ENCODE results near the gene EHMT1. TPM values are rescaled to one million over a fixed set of nuclear protein-coding genes. Genes with fewer than 3 reads are reported as not detected.

Gene EHMT1
- total RNA-seq, 4 donors from 2014 or later, result 77.1 to 149 (median 86.6) TPM

DNA sequence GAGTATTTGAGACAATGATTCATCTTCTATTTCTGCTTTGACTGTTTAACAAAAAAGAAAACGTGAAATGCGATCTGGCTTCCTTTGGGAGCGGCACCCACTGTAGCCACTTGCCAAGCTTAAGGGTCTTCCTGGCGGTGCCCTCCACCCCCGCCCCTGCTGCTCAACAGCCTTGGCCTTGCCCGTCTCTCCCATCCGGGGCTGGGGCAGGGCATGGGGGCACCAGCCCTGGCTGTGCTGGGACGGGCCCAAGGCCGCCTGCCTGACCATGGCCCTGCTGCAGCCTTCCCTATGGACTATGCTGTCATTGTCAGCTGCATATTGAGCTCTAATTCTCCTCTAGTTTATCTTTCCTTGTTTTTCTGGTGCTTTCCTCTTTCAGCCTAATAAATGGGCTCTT lies 143.0 kb downstream of the EHMT1 start:
- Histone ChIP-seq H3K4me3 (no peak overlapping the region), H3K36me3 (peaks cover 64% of the 10 kb centered on the region), H3K27ac (no peak overlapping the region), H3K4me1 (peaks cover 13% of the 10 kb centered on the region), H3K27me3 (no peaks in the 10 kb centered on the region), H3K9me3 (no peaks in the 10 kb centered on the region)
- no peak for TF ChIP-seq EP300 (IDR thresholded peaks at IDR 0.05)
- TF ChIP-seq POLR2A (IDR thresholded peaks at IDR 0.05), result no peak
- TF ChIP-seq POLR2AphosphoS5 (IDR thresholded peaks at IDR 0.05), result no peak
- TF ChIP-seq, protein P1, sequence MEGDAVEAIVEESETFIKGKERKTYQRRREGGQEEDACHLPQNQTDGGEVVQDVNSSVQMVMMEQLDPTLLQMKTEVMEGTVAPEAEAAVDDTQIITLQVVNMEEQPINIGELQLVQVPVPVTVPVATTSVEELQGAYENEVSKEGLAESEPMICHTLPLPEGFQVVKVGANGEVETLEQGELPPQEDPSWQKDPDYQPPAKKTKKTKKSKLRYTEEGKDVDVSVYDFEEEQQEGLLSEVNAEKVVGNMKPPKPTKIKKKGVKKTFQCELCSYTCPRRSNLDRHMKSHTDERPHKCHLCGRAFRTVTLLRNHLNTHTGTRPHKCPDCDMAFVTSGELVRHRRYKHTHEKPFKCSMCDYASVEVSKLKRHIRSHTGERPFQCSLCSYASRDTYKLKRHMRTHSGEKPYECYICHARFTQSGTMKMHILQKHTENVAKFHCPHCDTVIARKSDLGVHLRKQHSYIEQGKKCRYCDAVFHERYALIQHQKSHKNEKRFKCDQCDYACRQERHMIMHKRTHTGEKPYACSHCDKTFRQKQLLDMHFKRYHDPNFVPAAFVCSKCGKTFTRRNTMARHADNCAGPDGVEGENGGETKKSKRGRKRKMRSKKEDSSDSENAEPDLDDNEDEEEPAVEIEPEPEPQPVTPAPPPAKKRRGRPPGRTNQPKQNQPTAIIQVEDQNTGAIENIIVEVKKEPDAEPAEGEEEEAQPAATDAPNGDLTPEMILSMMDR (IDR thresholded peaks at IDR 0.05), result no peak
- 93% methylated on average over 9 of the region's 9 CpGs for WGBS
- DNase-seq (ENCODE audit: low spot score in 2 of 2), result no peak

DNA sequence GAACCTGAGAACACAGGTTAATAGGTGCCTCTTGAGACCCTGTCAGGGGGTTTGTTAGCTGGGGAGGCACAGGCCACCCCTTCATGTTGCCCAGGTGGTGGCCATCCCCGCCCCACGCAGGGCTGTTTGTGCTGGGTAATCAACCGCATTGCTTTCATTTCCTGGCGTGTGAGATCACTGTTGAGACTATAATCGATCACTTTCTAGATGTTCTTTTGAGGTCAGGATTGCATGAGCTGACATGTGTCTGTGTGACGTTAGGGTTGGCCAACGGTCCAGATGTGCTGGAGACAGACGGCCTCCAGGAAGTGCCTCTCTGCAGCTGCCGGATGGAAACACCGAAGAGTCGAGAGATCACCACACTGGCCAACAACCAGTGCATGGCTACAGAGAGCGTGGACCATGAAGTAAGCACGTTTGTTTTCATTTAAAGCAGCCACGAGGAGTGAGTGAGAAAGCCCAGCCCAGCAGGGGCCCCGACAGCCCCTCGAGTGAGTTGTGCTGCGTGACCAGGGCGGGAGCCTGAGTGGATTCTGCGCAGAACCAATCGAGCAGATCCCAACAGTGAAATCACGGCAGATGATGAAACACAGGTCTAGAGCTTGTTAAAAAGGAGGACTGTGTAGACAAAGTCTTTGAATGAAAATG lies 143.7 kb downstream of the EHMT1 start:
- no peak overlapping the region for H3K27ac ChIP-seq
- no peaks in the 10 kb centered on the region for H3K9me3 ChIP-seq
- 78% methylated on average over 20 of the region's 21 CpGs for WGBS
- H3K27me3 ChIP-seq, result no peaks in the 10 kb centered on the region
- peaks cover 8% of the 10 kb centered on the region for H3K4me1 ChIP-seq
- TF ChIP-seq POLR2A (IDR thresholded peaks at IDR 0.05), result no peak
- no peak for TF ChIP-seq EP300 (IDR thresholded peaks at IDR 0.05)
- no peak for TF ChIP-seq POLR2AphosphoS5 (IDR thresholded peaks at IDR 0.05)
- TF ChIP-seq, protein P1 (IDR thresholded peaks at IDR 0.05), result no peak
- H3K4me3 ChIP-seq, result no peak overlapping the region
- peaks cover 66% of the 10 kb centered on the region for H3K36me3 ChIP-seq
- DNase-seq (ENCODE audit: low spot score in 2 of 2), result no peak

DNA sequence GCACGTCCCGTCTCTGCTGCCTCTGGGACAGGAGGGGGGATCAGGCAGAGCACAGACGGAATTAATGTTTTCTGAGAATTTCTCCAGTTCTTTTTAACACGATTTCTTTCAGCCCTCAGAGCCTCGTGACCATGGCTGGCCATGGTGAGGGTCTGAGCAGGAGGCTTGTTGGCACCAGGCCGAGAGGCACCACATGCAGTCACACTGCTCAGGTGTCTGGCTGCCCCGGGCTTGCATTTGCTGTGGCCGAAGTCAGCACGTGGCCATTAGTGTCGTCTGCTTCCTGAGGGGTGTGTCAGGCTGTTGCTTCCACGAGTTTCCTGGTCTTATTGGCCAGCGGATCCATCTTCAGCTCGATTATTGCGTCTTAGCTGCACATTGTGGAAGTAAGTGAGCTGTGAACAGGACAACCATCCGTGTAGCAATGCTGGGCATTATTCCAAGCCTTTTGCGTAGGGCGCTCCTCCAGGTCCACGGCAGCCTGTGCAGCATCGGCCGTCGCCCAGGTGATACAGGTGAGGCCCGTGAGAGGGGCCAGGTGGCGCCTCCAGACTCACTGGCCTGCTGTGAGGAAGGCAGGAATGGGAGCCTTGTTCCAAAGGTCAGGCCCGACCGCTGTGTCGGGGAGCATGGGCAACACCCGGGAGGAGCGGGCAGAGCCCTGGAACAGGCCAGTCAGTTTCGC lies 144.6 kb downstream of the EHMT1 start:
- H3K9me3 ChIP-seq, result no peaks in the 10 kb centered on the region
- no peak for DNase-seq (ENCODE audit: low spot score in 2 of 2)
- H3K27ac ChIP-seq, result no peak overlapping the region
- peaks cover 8% of the 10 kb centered on the region for H3K4me1 ChIP-seq
- TF ChIP-seq EP300 (IDR thresholded peaks at IDR 0.05) (no peak), POLR2AphosphoS5 (IDR thresholded peaks at IDR 0.05) (no peak), POLR2A (IDR thresholded peaks at IDR 0.05) (no peak)
- TF ChIP-seq, protein P1 (IDR thresholded peaks at IDR 0.05), result no peak
- WGBS, result 86% methylated on average over 14 of the region's 29 CpGs
- H3K36me3 ChIP-seq, result peaks cover 57% of the 10 kb centered on the region
- no peaks in the 10 kb centered on the region for H3K27me3 ChIP-seq
- no peak overlapping the region for H3K4me3 ChIP-seq

DNA sequence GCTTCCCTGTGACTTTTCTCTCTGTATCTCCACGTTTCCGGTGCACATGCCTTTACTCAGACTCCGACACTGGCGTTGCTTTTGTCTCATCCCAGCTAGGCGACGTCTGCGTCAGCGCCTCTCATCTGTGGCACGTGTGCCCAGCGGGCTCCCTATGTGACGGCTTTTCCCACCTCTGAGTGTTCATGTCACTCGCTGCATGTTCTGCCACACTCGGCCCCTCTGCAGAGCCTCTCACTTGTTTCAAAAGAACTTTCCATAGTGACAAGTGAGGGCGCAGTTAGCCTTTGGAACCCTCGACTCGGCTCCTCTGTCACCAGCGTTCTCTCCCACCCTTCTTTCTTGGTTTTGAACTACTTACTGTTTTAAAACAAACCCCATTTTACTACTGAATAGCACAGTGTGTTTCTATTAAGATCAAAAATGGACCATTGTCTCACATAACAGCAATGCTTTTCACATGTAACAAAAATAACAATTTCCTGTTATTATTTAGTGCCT lies 145.4 kb downstream of the EHMT1 start:
- Histone ChIP-seq H3K27me3 (no peaks in the 10 kb centered on the region), H3K36me3 (peaks cover 51% of the 10 kb centered on the region), H3K4me1 (peaks cover 8% of the 10 kb centered on the region), H3K4me3 (no peak overlapping the region), H3K9me3 (no peaks in the 10 kb centered on the region), H3K27ac (no peak overlapping the region)
- WGBS, result 88% methylated on average over 17 of the region's 17 CpGs
- DNase-seq (ENCODE audit: low spot score in 2 of 2), result peak in 1 of 2 donors; percentile 10
- TF ChIP-seq, protein P1 (IDR thresholded peaks at IDR 0.05), result no peak
- no peak for TF ChIP-seq POLR2A (IDR thresholded peaks at IDR 0.05)
- no peak for TF ChIP-seq POLR2AphosphoS5 (IDR thresholded peaks at IDR 0.05)
- TF ChIP-seq EP300 (IDR thresholded peaks at IDR 0.05), result no peak

DNA sequence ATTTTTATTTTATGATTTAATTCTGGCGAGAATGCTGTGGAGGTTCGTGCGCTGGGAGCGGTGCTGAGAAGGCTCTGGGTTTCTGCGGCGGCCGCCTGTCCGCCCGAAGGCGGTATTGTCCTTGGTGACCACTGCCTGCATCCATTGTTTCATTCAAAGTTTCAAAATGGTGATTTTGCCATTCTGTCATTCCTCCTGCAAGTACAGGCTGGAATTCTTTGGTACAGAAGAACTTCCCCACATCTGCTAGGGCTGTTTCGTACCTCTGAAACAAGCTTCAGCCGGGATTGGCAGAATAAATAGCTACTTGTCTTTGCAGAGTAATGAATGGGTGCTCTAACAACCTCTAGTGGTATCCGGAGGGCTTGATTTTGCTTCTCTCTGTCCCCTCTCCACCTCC lies 146.2 kb downstream of the EHMT1 start:
- Histone ChIP-seq H3K27ac (no peak overlapping the region), H3K36me3 (peaks cover 51% of the 10 kb centered on the region), H3K4me3 (no peak overlapping the region), H3K27me3 (no peaks in the 10 kb centered on the region), H3K9me3 (no peaks in the 10 kb centered on the region), H3K4me1 (peaks cover 8% of the 10 kb centered on the region)
- 87% methylated on average over 13 of the region's 13 CpGs for WGBS
- DNase-seq (ENCODE audit: low spot score in 2 of 2), result peak in 1 of 2 donors; percentile 8
- TF ChIP-seq POLR2AphosphoS5 (IDR thresholded peaks at IDR 0.05), result no peak
- no peak for TF ChIP-seq POLR2A (IDR thresholded peaks at IDR 0.05)
- TF ChIP-seq EP300 (IDR thresholded peaks at IDR 0.05), result no peak
- TF ChIP-seq, protein P1 (IDR thresholded peaks at IDR 0.05), result no peak
